ENCODE measurements around the gene NELFB.
A peak's percentile ranks its signal among the peaks of the same experiment; 100 is the strongest.

DNA sequence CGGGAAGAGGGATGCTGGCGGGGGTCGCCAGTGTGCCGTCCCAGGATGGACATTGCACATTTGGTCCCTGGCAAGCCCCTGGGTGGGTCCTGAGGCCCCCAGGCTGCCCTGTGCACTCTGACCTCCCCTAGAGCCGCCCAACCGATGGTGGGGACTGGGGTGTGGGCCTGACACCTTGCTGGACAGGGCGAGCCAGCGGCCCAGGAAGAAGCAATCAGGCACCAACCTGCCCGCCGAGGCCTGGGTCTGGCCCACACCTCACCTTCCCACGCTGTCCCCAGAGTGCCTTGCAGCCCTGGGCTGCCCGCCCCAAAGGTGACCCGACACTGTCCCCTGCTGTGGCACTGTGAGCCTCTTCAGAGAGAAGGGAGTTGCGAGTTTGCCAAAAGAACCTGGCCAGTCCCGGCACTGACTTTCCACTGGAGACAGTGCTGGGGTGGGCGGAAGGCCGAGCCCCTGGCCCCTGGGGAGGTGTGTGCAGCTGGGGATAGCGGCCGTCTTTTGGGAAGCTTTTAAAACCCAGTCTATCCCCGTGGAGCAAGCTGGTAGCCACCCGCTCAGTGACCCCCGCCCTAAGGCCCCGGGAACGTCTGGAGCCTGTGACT is 58.9 kb downstream of the NELFB start:
- no peak for TF ChIP-seq POLR2A (IDR thresholded peaks at IDR 0.05)
- TF ChIP-seq, protein P1, sequence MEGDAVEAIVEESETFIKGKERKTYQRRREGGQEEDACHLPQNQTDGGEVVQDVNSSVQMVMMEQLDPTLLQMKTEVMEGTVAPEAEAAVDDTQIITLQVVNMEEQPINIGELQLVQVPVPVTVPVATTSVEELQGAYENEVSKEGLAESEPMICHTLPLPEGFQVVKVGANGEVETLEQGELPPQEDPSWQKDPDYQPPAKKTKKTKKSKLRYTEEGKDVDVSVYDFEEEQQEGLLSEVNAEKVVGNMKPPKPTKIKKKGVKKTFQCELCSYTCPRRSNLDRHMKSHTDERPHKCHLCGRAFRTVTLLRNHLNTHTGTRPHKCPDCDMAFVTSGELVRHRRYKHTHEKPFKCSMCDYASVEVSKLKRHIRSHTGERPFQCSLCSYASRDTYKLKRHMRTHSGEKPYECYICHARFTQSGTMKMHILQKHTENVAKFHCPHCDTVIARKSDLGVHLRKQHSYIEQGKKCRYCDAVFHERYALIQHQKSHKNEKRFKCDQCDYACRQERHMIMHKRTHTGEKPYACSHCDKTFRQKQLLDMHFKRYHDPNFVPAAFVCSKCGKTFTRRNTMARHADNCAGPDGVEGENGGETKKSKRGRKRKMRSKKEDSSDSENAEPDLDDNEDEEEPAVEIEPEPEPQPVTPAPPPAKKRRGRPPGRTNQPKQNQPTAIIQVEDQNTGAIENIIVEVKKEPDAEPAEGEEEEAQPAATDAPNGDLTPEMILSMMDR (IDR thresholded peaks at IDR 0.05): peak in 1 of 3 donors; percentile 47
